Measurements from ENCODE around the gene HK1. TPM values are rescaled to one million over a fixed set of nuclear protein-coding genes. Genes with fewer than 3 reads are reported as not detected.

HK1 gene
- total and polyA plus RNA-seq, 2 of the 13 experiments (the other 11 are each of a cell fraction or from before 2014, with no cell fraction given): 0.29 to 1.5 TPM

GRCh38 chr10:69406816-69407580, 128.7 kb downstream of the HK1 start:
- peak; percentile 18; the same call in 1 of the 2 replicates for TF ChIP-seq CTCF (CRISPR knock-in tag; IDR thresholded peaks at IDR 0.05)
- TF ChIP-seq SOX6 (IDR thresholded peaks at IDR 0.05): no peak
- TF ChIP-seq SOX6 (CRISPR knock-in tag; IDR thresholded peaks at IDR 0.05): peak; percentile 5; the same call in 1 of the 2 replicates
- TF ChIP-seq ZNF558 (CRISPR knock-in tag; IDR thresholded peaks at IDR 0.05; ENCODE audit: borderline replicate concordance): no peak
- ChIA-PET CTCF (ENCODE audit: low intra/inter-chr PET ratio, low total read pairs) (interaction anchor here (1.1 to 3.7 kb wide), 2 partner anchors 100 to 232 kb away, joined by 3 to 56 read pairs; no protein-coding TSS in a partner anchor), POLR2A (no interaction called here)
- H3K4me1 ChIP-seq (ENCODE audit: insufficient read depth, low read length): peaks cover 13% of the 10 kb centered on the region
- in situ Hi-C loops (cut with HindIII; ENCODE audit: extremely low pct_ligation_motif_present, low pct_unique_long_range_greater_than_20kb): loop anchor here (5.0 kb wide), 2 partner anchors 100 to 230 kb away; no protein-coding TSS in a partner anchor
- H4K20me1 ChIP-seq (ENCODE audit: insufficient read depth, low read length): no peaks in the 10 kb centered on the region
- no TSS peak for BruUV-seq (replicated peaks)
- no peak overlapping the region for H2AFZ ChIP-seq (ENCODE audit: low read length)
- 58% methylated on average over 3 of the region's 6 CpGs for WGBS (ENCODE audit: low lambda C conversion rate)
- H3K79me2 ChIP-seq (ENCODE audit: insufficient read depth, low read length): no peaks in the 10 kb centered on the region
- no peak for DNase-seq (ENCODE audit: low spot score)
- FAIRE-seq: no peak
- intact Hi-C loops (cut with micrococcal nuclease; ENCODE audit: unreplicated experiment): loop anchor here (1.0 kb wide), 1 partner anchor 100 kb away; no protein-coding TSS in a partner anchor
- no peak overlapping the region for H3K9ac ChIP-seq (ENCODE audit: insufficient read depth, low read depth, low read length)
- peaks cover 0 to 10% of the 10 kb centered on the region in 2 experiments; a peak in 1 of 5 replicates for H3K27me3 ChIP-seq (ENCODE audit: control insufficient read depth in 1 of 2, insufficient read depth in 2 of 2, low read length in 2 of 2)
- H3K27ac ChIP-seq (ENCODE audit: extremely low read length, insufficient read depth, low read length): no peak overlapping the region
- H3K9me3 ChIP-seq (ENCODE audit: low read length): no peaks in the 10 kb centered on the region
- no peak; the same call in 2 of the 3 replicates for ATAC-seq
- H3K36me3 ChIP-seq (replicated peaks in 1 of 2; ENCODE audit: control insufficient read depth in 1 of 2, insufficient read depth in 2 of 2, low read length in 2 of 2): no peaks in the 10 kb centered on the region
- no peak overlapping the region for H3K4me3 ChIP-seq (replicated peaks in 1 of 3; ENCODE audit: insufficient read depth in 1 of 3, low read depth in 2 of 3, low read length in 3 of 3)
- H3K4me2 ChIP-seq (ENCODE audit: low read depth, low read length): no peak overlapping the region

All from HepG2 (cell line).